Smooth muscle cell (in vitro differentiated cells): Measurements from ENCODE around the gene TMEM60. TPM values are rescaled to one million over a fixed set of nuclear protein-coding genes. Genes with fewer than 3 reads are reported as not detected.
"Not testable (repeated sequence)": the region's sequence is repeated elsewhere in the genome, so short reads cannot be mapped to it uniquely, and the experiment has no call there.

Source experiments
- DNase-seq: peaks from one replicate; lab custom pipeline; 2025; ENCODE audit not compliant: unreplicated experiment; lab: John Stamatoyannopoulos, UW
- H2AFZ ChIP-seq: fragments of 200-600 bp; sonication (generic); 2 replicates; pipeline ENCODE4 v1.6.0; 2016; ENCODE audit warnings: antibody characterized with exemption, low read depth, mild to moderate bottlenecking
- H3F3A ChIP-seq: fragments of 200-600 bp; sonication (generic); 2 replicates; pipeline ENCODE4 v1.6.0; 2017; ENCODE audit warnings: antibody characterized with exemption, low read depth
- H3K27ac ChIP-seq: fragments of 200-600 bp; sonication (generic); 2 replicates; pipeline ENCODE4 v1.5.1; 2016; ENCODE audit warnings: low read depth, mild to moderate bottlenecking
- H3K27me3 ChIP-seq: fragments of 200-600 bp; sonication (generic); 2 replicates; pipeline ENCODE4 v1.6.1; 2016; ENCODE audit warnings: low read depth, mild to moderate bottlenecking
- H3K36me3 ChIP-seq: fragments of 200-600 bp; sonication (generic); 2 replicates; pipeline ENCODE4 v1.5.1; 2016; ENCODE audit warnings: low read depth
- H3K4me1 ChIP-seq: fragments of 200-600 bp; sonication (generic); 2 replicates; pipeline ENCODE4 v1.5.1; 2016; ENCODE audit warnings: low read depth
- H3K4me2 ChIP-seq: fragments of 200-600 bp; sonication (generic); 2 replicates; pipeline ENCODE4 v1.6.0; 2016; ENCODE audit warnings: mild to moderate bottlenecking
- H3K4me3 ChIP-seq: fragments of 200-600 bp; sonication (generic); 2 replicates; pipeline ENCODE4 v1.5.1; 2016; ENCODE audit warnings: mild to moderate bottlenecking
- H3K79me2 ChIP-seq: fragments of 200-600 bp; sonication (generic); 2 replicates; pipeline ENCODE4 v1.6.0; 2016; ENCODE audit warnings: low read depth, mild to moderate bottlenecking
- H3K9ac ChIP-seq: fragments of 200-600 bp; sonication (generic); 2 replicates; pipeline ENCODE4 v1.6.0; 2016; ENCODE audit warnings: low read depth
- H3K9me3 ChIP-seq: fragments of 200-600 bp; sonication (generic); replicated peaks from 2 replicates; pipeline ENCODE4 v1.5.1; 2016; ENCODE audit warnings: low read depth
- H4K20me1 ChIP-seq: fragments of 200-600 bp; sonication (generic); 2 replicates; pipeline ENCODE4 v1.6.0; 2016; ENCODE audit warnings: low read depth
- WGBS: methylation state at CpG from one replicate; pipeline ENCODE4 v1.1.7; 2016; ENCODE audit warnings: low lambda C conversion rate; 5-methylcytosine and 5-hydroxymethylcytosine counted together
- polyA plus RNA-seq: library from polyadenylated mRNA; unstranded; fragments of >200 nt; fragmentation: Nextera tagmentation; extraction: Ambion mirVana; gene quantifications from 2 replicates; pipeline ENCODE4 v1.2.1, GENCODE V29; 2016
- total RNA-seq: library from RNA; depleted of rRNA; stranded (reverse); fragments of >200 nt; gene quantifications from 2 replicates; pipeline ENCODE4 v1.2.3, GENCODE V29; 2014
- TF ChIP-seq, protein P1 (sequence below): fragments of 200-600 bp; sonication (generic); IDR thresholded peaks from 2 replicates; pipeline ENCODE4 v1.5.1; 2017; ENCODE audit warnings: borderline replicate concordance, mild to moderate bottlenecking, antibody characterized with exemption; ENCODE audit not compliant: insufficient read depth, poor library complexity, severe bottlenecking

Gene TMEM60
- total and polyA plus RNA-seq, 2 experiments from 2014 or later, result 12.1 to 28.0 TPM

DNA sequence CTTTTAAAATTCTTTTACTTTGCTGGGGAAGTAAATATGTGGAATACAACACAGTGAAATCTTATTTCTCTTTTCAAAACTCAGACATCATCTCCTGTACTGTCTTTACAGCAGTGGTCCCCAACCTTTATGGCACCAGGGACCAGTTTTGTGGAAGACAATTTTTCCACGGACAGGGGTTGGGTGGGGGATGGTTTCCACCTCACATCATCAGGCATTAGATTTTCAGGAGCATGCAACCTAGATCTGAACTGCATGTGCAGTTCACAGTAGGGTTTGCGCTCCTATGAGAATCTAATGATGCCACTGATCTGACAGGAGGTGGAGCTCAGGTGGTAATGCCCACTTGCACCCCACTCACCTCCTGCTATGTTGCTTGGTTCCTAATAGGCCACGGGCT lies 12.2 kb downstream of the TMEM60 start:
- no peak overlapping the region for H2AFZ ChIP-seq
- H3K4me3 ChIP-seq, result no peak overlapping the region
- TF ChIP-seq, protein P1, sequence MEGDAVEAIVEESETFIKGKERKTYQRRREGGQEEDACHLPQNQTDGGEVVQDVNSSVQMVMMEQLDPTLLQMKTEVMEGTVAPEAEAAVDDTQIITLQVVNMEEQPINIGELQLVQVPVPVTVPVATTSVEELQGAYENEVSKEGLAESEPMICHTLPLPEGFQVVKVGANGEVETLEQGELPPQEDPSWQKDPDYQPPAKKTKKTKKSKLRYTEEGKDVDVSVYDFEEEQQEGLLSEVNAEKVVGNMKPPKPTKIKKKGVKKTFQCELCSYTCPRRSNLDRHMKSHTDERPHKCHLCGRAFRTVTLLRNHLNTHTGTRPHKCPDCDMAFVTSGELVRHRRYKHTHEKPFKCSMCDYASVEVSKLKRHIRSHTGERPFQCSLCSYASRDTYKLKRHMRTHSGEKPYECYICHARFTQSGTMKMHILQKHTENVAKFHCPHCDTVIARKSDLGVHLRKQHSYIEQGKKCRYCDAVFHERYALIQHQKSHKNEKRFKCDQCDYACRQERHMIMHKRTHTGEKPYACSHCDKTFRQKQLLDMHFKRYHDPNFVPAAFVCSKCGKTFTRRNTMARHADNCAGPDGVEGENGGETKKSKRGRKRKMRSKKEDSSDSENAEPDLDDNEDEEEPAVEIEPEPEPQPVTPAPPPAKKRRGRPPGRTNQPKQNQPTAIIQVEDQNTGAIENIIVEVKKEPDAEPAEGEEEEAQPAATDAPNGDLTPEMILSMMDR, result no peak
- no peak overlapping the region for H3K4me2 ChIP-seq
- no peaks in the 10 kb centered on the region for H3K27me3 ChIP-seq
- H3K36me3 ChIP-seq, result no peaks in the 10 kb centered on the region
- H4K20me1 ChIP-seq, result no peaks in the 10 kb centered on the region
- no peak for DNase-seq
- H3K9me3 ChIP-seq, result no peaks in the 10 kb centered on the region
- H3F3A ChIP-seq, result no peaks in the 10 kb centered on the region
- 96% methylated on average over 3 of the region's 3 CpGs for WGBS
- no peaks in the 10 kb centered on the region for H3K4me1 ChIP-seq
- no peak overlapping the region for H3K9ac ChIP-seq
- H3K79me2 ChIP-seq, result no peaks in the 10 kb centered on the region
- no peak overlapping the region for H3K27ac ChIP-seq

- not testable (repeated sequence) for H3K79me2 ChIP-seq, H3K36me3 ChIP-seq, H3K4me2 ChIP-seq, H2AFZ ChIP-seq, H3K27me3 ChIP-seq, DNase-seq, H3K27ac ChIP-seq, H3K9me3 ChIP-seq, H4K20me1 ChIP-seq, H3K9ac ChIP-seq, H3F3A ChIP-seq, H3K4me1 ChIP-seq, H3K4me3 ChIP-seq
- 99% methylated on average over 10 of the region's 10 CpGs for WGBS
Measured at GRCh38 chr7:77784426-77784825, 13.8 kb downstream of the TMEM60 start.

DNA sequence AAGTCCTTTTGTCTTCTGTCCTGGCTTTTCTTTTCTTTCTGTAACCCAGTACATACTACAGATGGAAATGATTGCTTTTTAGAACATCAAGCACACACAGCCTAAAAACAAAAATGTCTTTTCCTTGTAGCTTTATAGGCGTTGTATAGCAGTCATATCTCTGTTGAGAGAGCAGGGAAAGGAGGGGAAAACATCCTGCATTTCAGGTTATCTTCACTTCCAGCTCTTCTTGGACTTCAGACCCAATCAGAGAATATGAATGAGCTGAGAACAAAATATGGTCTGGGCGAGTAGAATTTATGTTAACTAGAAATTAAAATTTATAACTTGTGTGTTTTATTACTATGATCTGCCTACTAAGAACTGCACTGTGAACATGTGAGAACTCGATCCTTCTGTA lies 14.7 kb downstream of the TMEM60 start:
- TF ChIP-seq, protein P1, result no peak
- H3F3A ChIP-seq, result no peaks in the 10 kb centered on the region
- H3K9ac ChIP-seq, result no peak overlapping the region
- no peak overlapping the region for H3K4me2 ChIP-seq
- no peaks in the 10 kb centered on the region for H3K4me1 ChIP-seq
- H3K4me3 ChIP-seq, result no peak overlapping the region
- H3K27me3 ChIP-seq, result no peaks in the 10 kb centered on the region
- no peaks in the 10 kb centered on the region for H3K36me3 ChIP-seq
- no peaks in the 10 kb centered on the region for H3K9me3 ChIP-seq
- DNase-seq, result no peak
- 93% methylated on average over 3 of the region's 3 CpGs for WGBS
- no peaks in the 10 kb centered on the region for H3K79me2 ChIP-seq
- no peaks in the 10 kb centered on the region for H4K20me1 ChIP-seq
- no peak overlapping the region for H3K27ac ChIP-seq
- H2AFZ ChIP-seq, result no peak overlapping the region

GRCh38 chr7:77783111-77783510 lies 15.1 kb downstream of the TMEM60 start:
- no peak overlapping the region for H3K4me3 ChIP-seq
- H3K4me2 ChIP-seq, result no peak overlapping the region
- no peaks in the 10 kb centered on the region for H3K79me2 ChIP-seq
- no peaks in the 10 kb centered on the region for H4K20me1 ChIP-seq
- H3K27me3 ChIP-seq, result no peaks in the 10 kb centered on the region
- H2AFZ ChIP-seq, result no peak overlapping the region
- WGBS, result 87% methylated on average over 1 of the region's 1 CpG
- no peak for DNase-seq
- no peaks in the 10 kb centered on the region for H3K9me3 ChIP-seq
- TF ChIP-seq, protein P1, result no peak
- H3K27ac ChIP-seq, result no peak overlapping the region
- H3K9ac ChIP-seq, result no peak overlapping the region
- no peaks in the 10 kb centered on the region for H3K4me1 ChIP-seq
- H3F3A ChIP-seq, result no peaks in the 10 kb centered on the region
- no peaks in the 10 kb centered on the region for H3K36me3 ChIP-seq
